ENCODE results near the gene CNTN4.

The CNTN4 gene

GRCh38 chr3:2204054-2204453 lies 105.4 kb downstream of the CNTN4 start:
- Histone ChIP-seq H3F3A (ENCODE audit: insufficient read depth, low read length) (no peaks in the 10 kb centered on the region), H4K20me1 (ENCODE audit: insufficient read depth, low read length) (no peaks in the 10 kb centered on the region), H3K4me2 (ENCODE audit: low read depth, low read length) (no peak overlapping the region), H2AFZ (ENCODE audit: low read length) (no peak overlapping the region), H3K4me1 (ENCODE audit: low read length) (no peaks in the 10 kb centered on the region), H3K9ac (ENCODE audit: low read length) (no peak overlapping the region), H3K4me3 (ENCODE audit: low read length) (no peak overlapping the region), H3K27ac (ENCODE audit: low read length) (no peak overlapping the region), H3K9me3 (replicated peaks; ENCODE audit: insufficient read depth, low read length) (no peaks in the 10 kb centered on the region), H3K36me3 (replicated peaks; ENCODE audit: insufficient read depth, low read length) (no peaks in the 10 kb centered on the region), H3K27me3 (replicated peaks; ENCODE audit: insufficient read depth, low read length) (no peaks in the 10 kb centered on the region), H3K79me2 (ENCODE audit: low read length) (no peaks in the 10 kb centered on the region), H3K9me2 (replicated peaks; ENCODE audit: insufficient read depth, low read length) (no peaks in the 10 kb centered on the region)
- no peak for DNase-seq
- TF ChIP-seq CTCF (IDR thresholded peaks at IDR 0.05; ENCODE audit: low read length) (no peak), EZH2phosphoT487 (IDR thresholded peaks at IDR 0.05; ENCODE audit: low read length) (no peak), EZH2 (optimal IDR thresholded peaks at IDR 0.05; ENCODE audit: low read depth, low read length) (no peak)

DNA sequence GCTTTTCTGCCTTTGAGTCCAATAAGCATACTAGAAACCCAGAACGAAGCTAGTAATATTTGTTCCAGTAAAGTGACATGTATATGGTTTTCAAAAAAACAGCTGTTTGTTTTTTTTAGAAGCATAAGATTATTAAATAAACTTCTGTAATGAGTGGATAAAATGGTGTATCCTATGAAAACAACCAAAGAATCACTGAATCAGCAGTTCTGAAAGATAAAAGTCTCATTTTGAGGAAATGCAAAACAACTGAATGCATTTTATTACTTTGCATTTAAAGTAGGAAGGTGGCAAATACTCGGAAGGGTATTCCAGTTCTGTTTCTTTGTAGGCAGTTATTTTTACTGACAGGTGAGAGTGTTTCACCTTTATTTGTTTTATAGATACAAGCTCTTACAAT lies 107.0 kb downstream of the CNTN4 start:
- Histone ChIP-seq H3K9me2 (replicated peaks; ENCODE audit: insufficient read depth, low read length) (no peaks in the 10 kb centered on the region), H3F3A (ENCODE audit: insufficient read depth, low read length) (no peaks in the 10 kb centered on the region), H4K20me1 (ENCODE audit: insufficient read depth, low read length) (no peaks in the 10 kb centered on the region), H3K27me3 (replicated peaks; ENCODE audit: insufficient read depth, low read length) (no peaks in the 10 kb centered on the region), H3K27ac (ENCODE audit: low read length) (no peak overlapping the region), H3K9me3 (replicated peaks; ENCODE audit: insufficient read depth, low read length) (no peaks in the 10 kb centered on the region), H3K79me2 (ENCODE audit: low read length) (no peaks in the 10 kb centered on the region), H2AFZ (ENCODE audit: low read length) (no peak overlapping the region), H3K4me2 (ENCODE audit: low read depth, low read length) (no peak overlapping the region), H3K4me1 (ENCODE audit: low read length) (no peaks in the 10 kb centered on the region), H3K4me3 (ENCODE audit: low read length) (no peak overlapping the region), H3K36me3 (replicated peaks; ENCODE audit: insufficient read depth, low read length) (no peaks in the 10 kb centered on the region), H3K9ac (ENCODE audit: low read length) (no peak overlapping the region)
- no peak for DNase-seq
- TF ChIP-seq EZH2phosphoT487 (IDR thresholded peaks at IDR 0.05; ENCODE audit: low read length) (no peak), CTCF (IDR thresholded peaks at IDR 0.05; ENCODE audit: low read length) (no peak), EZH2 (optimal IDR thresholded peaks at IDR 0.05; ENCODE audit: low read depth, low read length) (no peak)

DNA sequence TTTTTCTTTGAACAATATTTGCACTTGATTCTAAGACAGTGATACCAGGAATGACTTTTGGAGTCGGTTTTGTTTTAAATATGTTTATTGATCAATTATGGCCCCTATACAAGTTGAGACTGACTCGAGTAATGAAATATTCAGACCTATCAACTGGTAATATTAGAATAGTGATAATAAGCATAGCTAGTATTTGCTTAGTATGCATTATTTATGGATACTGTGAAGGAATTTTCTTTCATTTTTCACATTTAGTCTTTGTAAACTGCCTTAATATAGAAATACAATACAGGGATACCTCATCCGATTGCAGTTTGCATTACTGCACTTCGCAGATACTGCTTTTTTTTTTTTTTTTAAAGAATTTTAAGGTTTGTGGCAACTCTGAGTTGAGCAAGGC lies 107.9 kb downstream of the CNTN4 start:
- Histone ChIP-seq H3F3A (ENCODE audit: insufficient read depth, low read length) (no peaks in the 10 kb centered on the region), H3K4me2 (ENCODE audit: low read depth, low read length) (no peak overlapping the region), H3K9me2 (replicated peaks; ENCODE audit: insufficient read depth, low read length) (no peaks in the 10 kb centered on the region), H3K27me3 (replicated peaks; ENCODE audit: insufficient read depth, low read length) (no peaks in the 10 kb centered on the region), H4K20me1 (ENCODE audit: insufficient read depth, low read length) (no peaks in the 10 kb centered on the region), H3K9me3 (replicated peaks; ENCODE audit: insufficient read depth, low read length) (no peaks in the 10 kb centered on the region), H2AFZ (ENCODE audit: low read length) (no peak overlapping the region), H3K36me3 (replicated peaks; ENCODE audit: insufficient read depth, low read length) (no peaks in the 10 kb centered on the region), H3K9ac (ENCODE audit: low read length) (no peak overlapping the region), H3K4me1 (ENCODE audit: low read length) (no peaks in the 10 kb centered on the region), H3K4me3 (ENCODE audit: low read length) (no peak overlapping the region), H3K79me2 (ENCODE audit: low read length) (no peaks in the 10 kb centered on the region), H3K27ac (ENCODE audit: low read length) (no peak overlapping the region)
- no peak for DNase-seq
- TF ChIP-seq EZH2 (optimal IDR thresholded peaks at IDR 0.05; ENCODE audit: low read depth, low read length) (no peak), EZH2phosphoT487 (IDR thresholded peaks at IDR 0.05; ENCODE audit: low read length) (no peak), CTCF (IDR thresholded peaks at IDR 0.05; ENCODE audit: low read length) (no peak)
